Measurements from ENCODE around the gene LAT.

The LAT gene

DNA sequence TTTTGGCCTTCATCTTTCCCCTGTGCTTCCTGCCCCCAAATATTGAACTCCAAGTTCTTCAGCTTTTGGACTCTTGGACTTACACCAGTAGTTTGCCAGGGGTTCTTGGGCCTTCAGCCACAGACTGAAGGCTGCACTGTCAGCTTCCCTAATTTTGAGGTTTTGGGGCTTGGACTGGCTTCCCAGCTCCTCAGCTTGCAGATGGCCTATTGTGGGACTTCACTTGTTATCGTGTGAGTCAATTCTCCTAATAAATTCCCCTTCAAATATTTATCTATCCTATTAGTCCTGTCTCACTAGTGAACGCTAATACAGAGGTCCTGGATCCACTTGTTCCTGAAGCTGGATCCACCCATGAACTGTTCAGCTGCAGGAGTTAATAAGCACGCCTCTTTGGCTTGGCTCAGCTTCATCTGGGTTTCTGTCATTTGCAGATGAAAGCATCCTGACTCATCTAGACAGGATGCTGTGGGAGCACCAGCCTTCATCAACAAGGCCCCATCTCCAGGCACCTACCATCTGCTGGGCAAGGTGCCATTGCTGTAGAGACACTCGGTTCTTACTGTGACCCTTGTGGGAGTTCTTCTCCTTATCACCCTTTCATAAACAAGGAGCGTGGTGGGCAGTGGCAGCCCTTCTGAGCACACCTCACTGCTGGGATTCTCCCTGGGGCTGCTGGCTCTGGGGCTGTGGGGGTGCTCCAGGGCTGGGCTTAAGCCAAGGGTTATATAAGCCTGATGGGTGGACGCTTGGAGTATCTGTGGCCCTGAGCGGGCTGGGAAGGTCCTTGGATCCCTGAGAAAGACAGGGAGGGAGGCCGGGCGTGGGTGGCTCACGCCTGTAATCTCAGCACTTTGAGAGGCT is 23.1 kb downstream of the LAT start:
- H3K4me3 ChIP-seq (ENCODE audit: low read length): no peak overlapping the region
- no peaks in the 10 kb centered on the region for H3K4me1 ChIP-seq (ENCODE audit: control insufficient read depth, insufficient read depth, low read length)
- no peaks in the 10 kb centered on the region for H3K9me3 ChIP-seq (ENCODE audit: control insufficient read depth, insufficient read depth, low read length)
- WGBS (ENCODE audit: insufficient coverage, insufficient read length): no CpG with 5 or more reads among the region's 10 CpGs
- no peak overlapping the region for H3K27ac ChIP-seq (ENCODE audit: low read length)
- H3K27me3 ChIP-seq (ENCODE audit: control insufficient read depth, insufficient read depth, low read length): no peaks in the 10 kb centered on the region
- no peaks in the 10 kb centered on the region for H3K36me3 ChIP-seq (ENCODE audit: control insufficient read depth, insufficient read depth, low read length)
- no peak for DNase-seq (ENCODE audit: low read depth, low spot score)

DNA sequence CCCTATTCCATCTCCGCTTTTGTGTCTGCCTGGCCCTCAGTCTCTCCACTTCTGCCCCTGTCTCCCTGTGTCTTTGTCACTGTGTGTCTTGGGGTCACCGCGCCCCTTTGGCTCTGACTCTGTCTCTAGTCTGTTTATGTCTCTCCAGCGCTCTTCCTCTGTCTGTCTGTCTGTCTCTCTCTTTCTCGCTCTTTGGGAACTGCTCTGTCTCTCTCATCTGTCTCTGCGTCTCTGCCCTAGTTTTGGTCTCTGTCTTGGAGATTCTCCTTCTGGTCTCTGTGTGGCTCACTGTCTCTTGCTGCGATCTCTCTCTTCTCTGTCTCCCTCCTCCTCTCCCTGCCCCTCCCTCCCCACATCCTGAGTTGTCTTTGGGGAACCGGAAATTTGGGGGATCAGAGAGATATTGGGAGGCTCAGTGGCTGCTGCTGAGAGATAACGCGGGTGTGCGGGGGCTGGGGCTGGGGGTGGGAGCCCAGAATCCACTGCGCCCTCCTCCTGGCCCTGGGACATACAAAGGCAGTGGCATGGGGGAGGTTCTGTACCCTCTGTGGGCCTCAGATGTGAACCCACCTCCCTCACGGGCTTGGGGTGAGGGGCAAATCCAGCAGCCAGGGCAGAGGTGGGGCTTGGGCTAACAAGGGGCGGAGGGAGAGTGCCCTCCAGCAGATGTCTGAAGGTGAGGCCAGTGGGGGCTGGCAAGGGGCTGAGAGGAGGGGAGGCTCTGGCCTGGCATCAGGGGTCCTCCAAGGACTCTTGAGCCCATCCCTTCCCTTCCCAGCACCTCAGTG is 24.4 kb downstream of the LAT start:
- Histone ChIP-seq H3K4me1 (ENCODE audit: control insufficient read depth, insufficient read depth, low read length) (no peaks in the 10 kb centered on the region), H3K36me3 (ENCODE audit: control insufficient read depth, insufficient read depth, low read length) (no peaks in the 10 kb centered on the region), H3K27me3 (ENCODE audit: control insufficient read depth, insufficient read depth, low read length) (no peaks in the 10 kb centered on the region), H3K27ac (ENCODE audit: low read length) (no peak overlapping the region), H3K9me3 (ENCODE audit: control insufficient read depth, insufficient read depth, low read length) (no peaks in the 10 kb centered on the region), H3K4me3 (ENCODE audit: low read length) (no peak overlapping the region)
- WGBS (ENCODE audit: insufficient coverage, insufficient read length): no CpG with 5 or more reads among the region's 14 CpGs
- DNase-seq (ENCODE audit: low read depth, low spot score): no peak

DNA sequence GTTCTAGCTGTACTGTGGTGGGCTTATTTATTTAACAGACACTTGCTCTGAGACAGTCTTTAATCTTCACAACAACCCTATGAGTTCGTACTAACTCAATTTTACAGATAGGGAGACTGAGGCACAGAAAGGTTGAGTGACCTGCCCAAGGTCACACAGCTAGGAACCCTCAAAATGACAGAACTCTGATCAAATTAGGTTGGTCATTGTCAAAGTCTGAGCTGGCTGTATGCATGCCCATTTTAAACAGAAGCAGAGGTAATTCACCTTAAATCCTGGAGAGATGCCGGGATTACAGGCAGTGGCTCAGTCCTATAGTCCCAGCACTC is 24.9 kb downstream of the LAT start:
- DNase-seq (ENCODE audit: low read depth, low spot score): no peak
- H3K4me1 ChIP-seq (ENCODE audit: control insufficient read depth, insufficient read depth, low read length): no peaks in the 10 kb centered on the region
- H3K27me3 ChIP-seq (ENCODE audit: control insufficient read depth, insufficient read depth, low read length): no peaks in the 10 kb centered on the region
- H3K9me3 ChIP-seq (ENCODE audit: control insufficient read depth, insufficient read depth, low read length): no peaks in the 10 kb centered on the region
- H3K36me3 ChIP-seq (ENCODE audit: control insufficient read depth, insufficient read depth, low read length): no peaks in the 10 kb centered on the region
- H3K27ac ChIP-seq (ENCODE audit: low read length): no peak overlapping the region
- no peak overlapping the region for H3K4me3 ChIP-seq (ENCODE audit: low read length)
- no CpG with 5 or more reads among the region's 2 CpGs for WGBS (ENCODE audit: insufficient coverage, insufficient read length)

DNA sequence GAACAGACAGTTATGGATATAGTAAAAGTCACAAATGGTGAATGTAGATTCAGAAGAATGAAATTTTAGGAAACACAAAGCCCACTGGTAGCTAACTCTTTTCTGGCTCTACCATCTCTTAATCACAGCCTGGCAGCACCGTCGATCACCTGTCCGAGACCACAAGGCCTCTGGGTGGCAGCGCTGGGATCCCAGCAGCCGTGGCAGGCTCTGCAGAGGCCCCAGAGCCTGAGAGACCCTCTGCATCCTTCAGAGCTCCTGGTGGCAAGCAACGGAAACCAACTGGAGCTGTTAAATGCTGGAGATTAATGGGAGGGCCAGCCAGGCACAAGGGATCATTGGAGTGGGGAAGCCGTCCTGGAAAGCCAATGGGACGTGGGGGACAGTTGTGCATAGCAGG is 26.3 kb downstream of the LAT start:
- WGBS (ENCODE audit: insufficient coverage, insufficient read length): no CpG with 5 or more reads among the region's 8 CpGs
- Histone ChIP-seq H3K4me3 (ENCODE audit: low read length) (no peak overlapping the region), H3K4me1 (ENCODE audit: control insufficient read depth, insufficient read depth, low read length) (no peaks in the 10 kb centered on the region), H3K27me3 (ENCODE audit: control insufficient read depth, insufficient read depth, low read length) (no peaks in the 10 kb centered on the region), H3K36me3 (ENCODE audit: control insufficient read depth, insufficient read depth, low read length) (no peaks in the 10 kb centered on the region), H3K27ac (ENCODE audit: low read length) (no peak overlapping the region), H3K9me3 (ENCODE audit: control insufficient read depth, insufficient read depth, low read length) (no peaks in the 10 kb centered on the region)
- peak; percentile 22 for DNase-seq (ENCODE audit: low read depth, low spot score)

DNA sequence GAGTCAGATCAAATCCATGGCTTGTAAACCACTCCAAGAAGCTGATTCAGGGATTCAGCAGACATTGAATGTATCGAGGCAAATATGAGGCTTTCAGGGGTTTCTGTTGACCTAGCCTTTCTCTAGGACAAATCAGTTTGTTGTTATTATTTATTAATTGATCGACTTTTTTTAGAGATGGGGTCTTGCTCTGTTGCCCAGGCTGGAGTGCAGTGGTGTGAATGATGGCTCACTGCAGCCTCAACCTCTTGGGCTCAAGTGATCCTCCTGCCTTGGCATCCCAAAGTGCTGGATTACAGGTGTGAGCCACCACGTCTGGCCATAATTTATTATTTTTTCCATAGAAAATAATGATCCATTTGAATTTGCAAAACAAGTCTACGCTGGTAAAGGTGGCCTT is 27.0 kb downstream of the LAT start:
- no peaks in the 10 kb centered on the region for H3K27me3 ChIP-seq (ENCODE audit: control insufficient read depth, insufficient read depth, low read length)
- H3K4me3 ChIP-seq (ENCODE audit: low read length): no peak overlapping the region
- no peaks in the 10 kb centered on the region for H3K36me3 ChIP-seq (ENCODE audit: control insufficient read depth, insufficient read depth, low read length)
- H3K9me3 ChIP-seq (ENCODE audit: control insufficient read depth, insufficient read depth, low read length): no peaks in the 10 kb centered on the region
- H3K27ac ChIP-seq (ENCODE audit: low read length): no peak overlapping the region
- no CpG with 5 or more reads among the region's 4 CpGs for WGBS (ENCODE audit: insufficient coverage, insufficient read length)
- H3K4me1 ChIP-seq (ENCODE audit: control insufficient read depth, insufficient read depth, low read length): no peaks in the 10 kb centered on the region
- DNase-seq (ENCODE audit: low read depth, low spot score): no peak

DNA sequence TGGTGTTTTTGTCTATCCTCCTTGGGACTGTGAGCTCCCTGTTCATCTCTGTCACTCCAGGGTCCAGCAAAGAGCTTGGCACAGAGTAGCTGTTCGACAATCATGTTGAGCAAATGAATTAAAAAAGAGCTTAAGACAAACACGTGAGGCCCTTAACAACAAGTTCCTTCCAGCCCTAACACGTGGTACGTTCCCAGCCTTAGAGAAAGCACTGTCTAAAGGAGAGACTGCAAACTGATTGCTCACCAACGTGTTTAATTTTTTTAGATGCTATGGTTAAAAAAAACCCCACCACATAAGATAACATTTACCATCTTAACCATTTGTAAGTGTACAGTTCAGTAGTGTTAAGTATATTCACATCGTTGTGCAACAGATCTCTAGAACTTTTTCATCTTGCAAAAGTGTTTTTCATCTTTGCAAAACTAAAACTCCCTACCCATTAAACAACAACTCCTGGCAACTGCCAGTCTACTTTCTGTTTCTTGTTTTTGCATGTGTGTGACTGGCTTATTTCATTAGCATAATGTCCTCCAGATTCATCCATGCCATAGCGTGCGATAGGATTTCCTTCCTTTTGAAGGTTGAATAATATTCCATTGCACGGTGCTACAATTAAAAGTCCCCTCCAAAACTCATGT is 28.2 kb downstream of the LAT start:
- no peak overlapping the region for H3K27ac ChIP-seq (ENCODE audit: low read length)
- no peaks in the 10 kb centered on the region for H3K4me1 ChIP-seq (ENCODE audit: control insufficient read depth, insufficient read depth, low read length)
- H3K36me3 ChIP-seq (ENCODE audit: control insufficient read depth, insufficient read depth, low read length): no peaks in the 10 kb centered on the region
- H3K4me3 ChIP-seq (ENCODE audit: low read length): no peak overlapping the region
- DNase-seq (ENCODE audit: low read depth, low spot score): no peak
- H3K27me3 ChIP-seq (ENCODE audit: control insufficient read depth, insufficient read depth, low read length): no peaks in the 10 kb centered on the region
- H3K9me3 ChIP-seq (ENCODE audit: control insufficient read depth, insufficient read depth, low read length): no peaks in the 10 kb centered on the region
- WGBS (ENCODE audit: insufficient coverage, insufficient read length): no CpG with 5 or more reads among the region's 9 CpGs

DNA sequence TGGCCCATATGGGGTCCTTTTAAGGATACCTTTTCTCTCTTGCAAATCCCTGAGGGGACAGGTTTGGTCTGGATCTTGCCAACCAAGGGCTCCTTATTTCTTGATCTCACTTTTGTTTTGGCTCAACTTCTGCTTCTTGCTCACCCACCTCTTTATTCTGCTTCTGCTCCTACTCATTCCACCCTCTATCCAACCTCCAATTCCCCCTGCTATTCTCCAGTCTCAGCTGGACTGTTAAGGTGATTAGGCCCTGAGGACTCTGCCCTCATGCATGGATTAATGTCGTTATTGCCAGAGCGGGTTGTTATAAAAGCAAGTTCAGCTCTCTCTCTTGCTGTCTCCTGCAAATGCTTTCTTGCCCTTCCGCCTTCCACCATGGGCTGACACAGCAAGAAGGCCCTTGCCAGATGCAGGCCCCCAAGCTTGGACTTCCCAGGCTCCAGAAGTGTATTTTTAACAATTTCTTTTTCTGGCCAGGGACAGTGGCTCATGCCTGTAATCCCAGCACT is 29.8 kb downstream of the LAT start:
- no peaks in the 10 kb centered on the region for H3K4me1 ChIP-seq (ENCODE audit: control insufficient read depth, insufficient read depth, low read length)
- H3K27me3 ChIP-seq (ENCODE audit: control insufficient read depth, insufficient read depth, low read length): no peaks in the 10 kb centered on the region
- DNase-seq (ENCODE audit: low read depth, low spot score): no peak
- H3K27ac ChIP-seq (ENCODE audit: low read length): no peak overlapping the region
- H3K4me3 ChIP-seq (ENCODE audit: low read length): no peak overlapping the region
- H3K9me3 ChIP-seq (ENCODE audit: control insufficient read depth, insufficient read depth, low read length): no peaks in the 10 kb centered on the region
- WGBS (ENCODE audit: insufficient coverage, insufficient read length): no CpG with 5 or more reads among the region's 3 CpGs
- no peaks in the 10 kb centered on the region for H3K36me3 ChIP-seq (ENCODE audit: control insufficient read depth, insufficient read depth, low read length)

DNA sequence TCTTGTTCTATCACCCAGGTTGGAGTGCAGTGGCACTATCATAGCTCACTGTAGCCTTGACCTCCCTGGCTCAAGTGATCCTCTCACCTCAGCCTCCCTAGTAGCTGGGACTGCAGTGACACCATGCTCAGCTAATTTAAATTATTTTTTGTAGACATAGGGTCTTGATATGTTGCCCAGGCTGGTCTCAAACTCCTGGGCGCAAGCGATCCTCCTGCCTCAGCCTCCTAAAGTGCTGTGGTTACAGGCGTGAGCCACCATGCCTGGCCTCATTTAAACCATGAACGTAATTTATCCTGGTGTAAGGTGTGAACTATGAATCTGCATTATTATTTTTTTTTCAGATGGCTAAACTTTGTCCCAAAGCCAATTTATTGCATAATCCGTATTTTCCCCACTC is 37.3 kb downstream of the LAT start:
- Histone ChIP-seq H3K4me1 (ENCODE audit: control insufficient read depth, insufficient read depth, low read length) (no peaks in the 10 kb centered on the region), H3K36me3 (ENCODE audit: control insufficient read depth, insufficient read depth, low read length) (no peaks in the 10 kb centered on the region), H3K9me3 (ENCODE audit: control insufficient read depth, insufficient read depth, low read length) (no peaks in the 10 kb centered on the region), H3K27ac (ENCODE audit: low read length) (no peak overlapping the region), H3K4me3 (ENCODE audit: low read length) (no peak overlapping the region), H3K27me3 (ENCODE audit: control insufficient read depth, insufficient read depth, low read length) (no peaks in the 10 kb centered on the region)
- no CpG with 5 or more reads among the region's 5 CpGs for WGBS (ENCODE audit: insufficient coverage, insufficient read length)
- no peak for DNase-seq (ENCODE audit: low read depth, low spot score)

DNA sequence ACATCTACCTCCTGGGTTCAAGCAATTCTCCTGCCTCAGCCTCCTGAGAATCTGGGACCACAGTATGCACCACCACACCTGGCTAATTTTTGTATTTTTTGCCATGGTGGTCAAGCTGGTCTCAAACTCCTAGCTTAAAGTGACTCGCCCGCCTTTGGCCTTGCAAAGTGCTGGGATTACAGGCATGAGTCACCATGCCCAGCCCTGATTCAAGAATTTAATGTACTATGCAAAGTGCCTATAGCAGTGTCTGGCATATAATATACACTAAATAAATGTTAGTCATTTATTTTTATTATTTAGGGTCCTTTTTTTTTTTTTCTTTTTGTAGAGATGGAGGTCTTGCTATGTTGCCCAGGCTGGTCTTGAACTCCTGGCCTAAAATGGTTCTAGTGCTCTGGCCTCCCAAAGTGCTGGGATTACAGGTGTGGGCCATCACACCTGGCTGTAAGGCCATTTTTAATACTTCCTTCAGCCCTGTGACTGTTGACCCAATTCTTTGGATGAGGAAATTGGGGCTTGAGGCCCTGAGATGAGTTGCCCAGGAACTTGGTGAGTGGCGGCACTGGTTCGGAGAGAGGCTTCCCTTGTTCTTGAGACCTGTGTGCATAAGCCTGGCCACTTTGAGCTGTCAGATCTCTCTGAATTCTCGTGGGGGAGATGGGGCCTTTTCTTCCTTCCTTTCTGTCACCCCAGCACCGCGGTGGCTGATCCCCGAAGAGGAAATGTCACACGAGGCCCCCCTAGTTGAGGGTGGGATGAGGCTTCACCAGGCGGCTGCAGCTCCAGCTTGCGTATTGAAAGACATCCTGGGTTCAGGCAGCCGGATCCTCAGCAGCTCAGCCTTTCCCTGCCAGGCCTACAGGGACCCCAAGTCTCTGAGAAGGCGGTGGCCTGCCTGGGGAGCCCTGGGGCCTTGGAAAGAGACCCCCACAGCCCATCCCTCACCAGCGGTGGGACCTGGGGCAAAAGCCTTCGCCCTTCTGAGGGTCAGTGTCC is 38.7 kb downstream of the LAT start:
- H3K9me3 ChIP-seq (ENCODE audit: control insufficient read depth, insufficient read depth, low read length): no peaks in the 10 kb centered on the region
- no peak overlapping the region for H3K27ac ChIP-seq (ENCODE audit: low read length)
- DNase-seq (ENCODE audit: low read depth, low spot score): no peak
- H3K4me1 ChIP-seq (ENCODE audit: control insufficient read depth, insufficient read depth, low read length): no peaks in the 10 kb centered on the region
- no CpG with 5 or more reads among the region's 15 CpGs for WGBS (ENCODE audit: insufficient coverage, insufficient read length)
- H3K36me3 ChIP-seq (ENCODE audit: control insufficient read depth, insufficient read depth, low read length): no peaks in the 10 kb centered on the region
- no peaks in the 10 kb centered on the region for H3K27me3 ChIP-seq (ENCODE audit: control insufficient read depth, insufficient read depth, low read length)
- H3K4me3 ChIP-seq (ENCODE audit: low read length): no peak overlapping the region
